AG09309 (cell line): ENCODE results near the gene ODAD4.

Experiments used
- DNase-seq: peaks from one replicate; pipeline ENCODE4 v3.0.0-alpha.2; 2010; ENCODE audit warnings: low read depth
- H3K4me3 ChIP-seq: 2 replicates; pipeline ENCODE4 v1.5.1; 2011; ENCODE audit warnings: mild to moderate bottlenecking, low read depth, low read length, moderate library complexity; ENCODE audit not compliant: control insufficient read depth
- CTCF ChIP-seq: IDR thresholded peaks from 2 replicates; pipeline ENCODE4 v1.5.1; 2011; ENCODE audit warnings: mild to moderate bottlenecking, low read depth, low read length, inconsistent platforms; ENCODE audit not compliant: insufficient read depth, control insufficient read depth; ENCODE audit errors: missing control alignments

Gene ODAD4

GRCh38 chr17:41912925-41913324 lies 17.5 kb upstream of the ODAD4 start:
- no peak overlapping the region for H3K4me3 ChIP-seq
- no peak for DNase-seq
- TF ChIP-seq CTCF, result peak; percentile 16

- no peak overlapping the region for H3K4me3 ChIP-seq
- no peak for DNase-seq
- no peak for TF ChIP-seq CTCF
Measured at GRCh38 chr17:41913798-41914197, 16.6 kb upstream of the ODAD4 start.

GRCh38 chr17:41914358-41914766 lies 16.1 kb upstream of the ODAD4 start:
- no peak for DNase-seq
- no peak overlapping the region for H3K4me3 ChIP-seq
- TF ChIP-seq CTCF, result no peak

- no peak overlapping the region for H3K4me3 ChIP-seq
- TF ChIP-seq CTCF, result no peak
- DNase-seq, result no peak
Measured at GRCh38 chr17:41915020-41915419, 15.4 kb upstream of the ODAD4 start.

DNA sequence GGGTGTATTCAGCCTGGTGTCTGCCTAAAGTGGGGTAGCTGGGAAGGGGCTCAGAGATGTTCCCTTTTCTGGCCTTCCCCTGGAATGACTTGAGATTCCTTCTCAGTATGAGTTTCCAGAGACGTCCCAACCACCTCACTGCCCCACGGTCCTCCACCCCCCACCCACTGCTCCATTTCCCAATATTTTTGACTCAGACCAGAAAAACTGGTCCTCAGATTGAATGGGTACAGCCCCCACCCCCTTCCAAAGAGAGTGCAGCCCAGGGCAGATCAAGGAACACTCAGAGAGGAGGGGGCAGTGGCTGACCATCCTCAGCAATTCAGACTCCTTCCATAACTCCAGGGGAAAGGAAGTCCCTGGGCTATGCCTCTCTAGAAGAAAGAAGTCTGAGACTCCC lies 14.9 kb upstream of the ODAD4 start:
- H3K4me3 ChIP-seq, result no peak overlapping the region
- no peak for TF ChIP-seq CTCF
- no peak for DNase-seq

DNA sequence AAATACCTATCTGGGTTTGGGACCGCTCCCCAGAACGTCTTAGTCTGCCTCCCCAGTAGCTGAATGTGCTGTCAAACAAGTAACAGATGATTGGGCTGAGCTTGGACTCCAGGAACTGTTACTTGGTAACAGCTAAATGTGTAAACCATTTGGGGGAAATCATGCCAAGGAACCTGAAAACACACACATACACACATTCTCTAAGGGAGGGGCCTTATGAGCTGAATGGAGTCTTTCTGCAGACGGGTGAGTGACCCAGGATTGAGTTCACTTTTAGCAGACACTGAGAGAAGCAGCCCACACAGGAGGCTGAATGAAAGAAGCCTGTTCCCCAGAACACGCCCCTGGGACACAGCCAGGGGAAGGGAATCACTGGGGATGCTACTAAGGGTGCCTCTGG lies 13.2 kb upstream of the ODAD4 start:
- peak overlapping the region; percentile 62 for H3K4me3 ChIP-seq
- no peak for TF ChIP-seq CTCF
- DNase-seq, result peak; percentile 42

GRCh38 chr17:41917679-41918313 lies 12.6 kb upstream of the ODAD4 start:
- H3K4me3 ChIP-seq, result peak overlapping the region; percentile 62
- no peak for TF ChIP-seq CTCF
- DNase-seq, result no peak
